Measurements from ENCODE around the gene PVALEF. TPM values are rescaled to one million over a fixed set of nuclear protein-coding genes. Genes with fewer than 3 reads are reported as not detected.

Gene PVALEF
- total RNA-seq, 4 donors from 2014 or later = not detected

DNA sequence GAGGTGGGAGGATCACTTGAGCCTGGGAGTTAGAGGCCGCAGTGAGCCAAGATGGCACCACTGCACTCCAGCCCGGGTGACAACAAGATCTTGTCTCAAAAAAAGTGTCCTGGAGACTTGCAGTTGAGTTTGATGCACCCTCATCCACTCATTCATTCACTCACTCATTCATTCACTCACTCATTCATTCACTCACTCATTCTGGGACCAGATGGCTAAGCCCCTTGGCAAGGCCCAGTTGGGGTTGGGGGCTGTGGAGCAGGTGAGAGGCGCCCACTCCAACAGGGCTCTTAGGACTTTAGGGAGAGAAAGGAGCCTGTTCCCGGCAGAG, 1.9 kb downstream of the PVALEF start:
- no peak for TF ChIP-seq EP300 (IDR thresholded peaks at IDR 0.05)
- TF ChIP-seq POLR2AphosphoS5 (IDR thresholded peaks at IDR 0.05) = no peak
- TF ChIP-seq, protein P1, sequence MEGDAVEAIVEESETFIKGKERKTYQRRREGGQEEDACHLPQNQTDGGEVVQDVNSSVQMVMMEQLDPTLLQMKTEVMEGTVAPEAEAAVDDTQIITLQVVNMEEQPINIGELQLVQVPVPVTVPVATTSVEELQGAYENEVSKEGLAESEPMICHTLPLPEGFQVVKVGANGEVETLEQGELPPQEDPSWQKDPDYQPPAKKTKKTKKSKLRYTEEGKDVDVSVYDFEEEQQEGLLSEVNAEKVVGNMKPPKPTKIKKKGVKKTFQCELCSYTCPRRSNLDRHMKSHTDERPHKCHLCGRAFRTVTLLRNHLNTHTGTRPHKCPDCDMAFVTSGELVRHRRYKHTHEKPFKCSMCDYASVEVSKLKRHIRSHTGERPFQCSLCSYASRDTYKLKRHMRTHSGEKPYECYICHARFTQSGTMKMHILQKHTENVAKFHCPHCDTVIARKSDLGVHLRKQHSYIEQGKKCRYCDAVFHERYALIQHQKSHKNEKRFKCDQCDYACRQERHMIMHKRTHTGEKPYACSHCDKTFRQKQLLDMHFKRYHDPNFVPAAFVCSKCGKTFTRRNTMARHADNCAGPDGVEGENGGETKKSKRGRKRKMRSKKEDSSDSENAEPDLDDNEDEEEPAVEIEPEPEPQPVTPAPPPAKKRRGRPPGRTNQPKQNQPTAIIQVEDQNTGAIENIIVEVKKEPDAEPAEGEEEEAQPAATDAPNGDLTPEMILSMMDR (IDR thresholded peaks at IDR 0.05) = no peak
- TF ChIP-seq POLR2A (IDR thresholded peaks at IDR 0.05; ENCODE audit: low read depth) = no peak
- no peaks in the 10 kb centered on the region for H3K36me3 ChIP-seq
- 100% methylated on average over 3 of the region's 4 CpGs for WGBS
- intact Hi-C loops (cut with DNase I) = no loop called here
- H3K27ac ChIP-seq (replicated peaks in 1 of 4) = no peak overlapping the region
- H3K4me1 ChIP-seq = peaks cover 10 to 24% (median 23%) of the 10 kb centered on the region in 4 donors
- H3K27me3 ChIP-seq = peaks cover 0 to 14% (median 2%) of the 10 kb centered on the region in 4 donors
- no peaks in the 10 kb centered on the region for H3K9me3 ChIP-seq
- no peak overlapping the region for H3K4me3 ChIP-seq
- DNase-seq (ENCODE audit: extremely low spot score) = no peak

DNA sequence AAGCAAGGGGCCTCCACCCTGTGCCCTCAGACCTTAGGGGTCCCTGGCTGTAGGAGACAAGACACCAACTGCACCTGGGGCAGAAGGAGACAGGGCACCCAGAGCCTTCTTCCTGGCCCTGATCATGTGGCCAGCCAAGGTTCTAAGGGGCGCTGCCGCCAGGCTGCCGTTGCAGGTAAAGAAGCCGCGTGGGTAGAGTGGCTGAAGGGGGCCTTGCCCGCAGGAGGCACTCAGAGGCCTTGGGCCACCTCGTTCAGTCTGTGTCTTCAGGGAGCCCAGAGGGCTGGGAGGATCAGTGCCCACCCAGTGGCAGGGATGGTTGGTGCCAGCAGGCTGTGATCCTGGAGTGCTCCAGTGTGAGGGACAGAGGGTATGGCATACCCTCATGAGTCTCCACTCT, 2.3 kb downstream of the PVALEF start:
- no peak for DNase-seq (ENCODE audit: extremely low spot score)
- intact Hi-C loops (cut with DNase I) = no loop called here
- H3K36me3 ChIP-seq = no peaks in the 10 kb centered on the region
- H3K9me3 ChIP-seq = no peaks in the 10 kb centered on the region
- peaks cover 10 to 24% (median 23%) of the 10 kb centered on the region in 4 donors for H3K4me1 ChIP-seq
- peaks cover 0 to 14% (median 2%) of the 10 kb centered on the region in 4 donors for H3K27me3 ChIP-seq
- H3K4me3 ChIP-seq = no peak overlapping the region
- no CpG with 5 or more reads among the region's 7 CpGs for WGBS
- H3K27ac ChIP-seq (replicated peaks in 1 of 4) = no peak overlapping the region
- TF ChIP-seq EP300 (IDR thresholded peaks at IDR 0.05) (no peak), POLR2AphosphoS5 (IDR thresholded peaks at IDR 0.05) (no peak), POLR2A (IDR thresholded peaks at IDR 0.05; ENCODE audit: low read depth) (no peak)
- TF ChIP-seq, protein P1 (IDR thresholded peaks at IDR 0.05) = no peak

GRCh38 chr17:81169870-81170309, 4.6 kb downstream of the PVALEF start:
- no peak for DNase-seq (ENCODE audit: extremely low spot score)
- Histone ChIP-seq H3K4me1 (peaks cover 8 to 17% (median 16%) of the 10 kb centered on the region in 4 donors), H3K36me3 (no peaks in the 10 kb centered on the region), H3K27me3 (peaks cover 0 to 14% (median 2%) of the 10 kb centered on the region in 4 donors), H3K9me3 (no peaks in the 10 kb centered on the region), H3K4me3 (no peak overlapping the region), H3K27ac (replicated peaks in 1 of 4) (no peak overlapping the region)
- TF ChIP-seq POLR2AphosphoS5 (IDR thresholded peaks at IDR 0.05) (no peak), POLR2A (IDR thresholded peaks at IDR 0.05; ENCODE audit: low read depth) (no peak), EP300 (IDR thresholded peaks at IDR 0.05) (no peak)
- TF ChIP-seq, protein P1 (IDR thresholded peaks at IDR 0.05) = no peak
- intact Hi-C loops (cut with DNase I) = no loop called here
- 92% methylated on average over 3 of the region's 3 CpGs for WGBS

- Histone ChIP-seq H3K4me1 (peaks cover 0 to 8% (median 7%) of the 10 kb centered on the region in 4 donors), H3K36me3 (no peaks in the 10 kb centered on the region), H3K4me3 (no peak overlapping the region), H3K9me3 (peaks cover 0 to 4% (median 0%) of the 10 kb centered on the region in 4 donors), H3K27ac (replicated peaks in 1 of 4) (no peak overlapping the region), H3K27me3 (peaks cover 0 to 10% (median 0%) of the 10 kb centered on the region in 4 donors)
- no peak for DNase-seq (ENCODE audit: extremely low spot score)
- intact Hi-C loops (cut with DNase I) = no loop called here
- WGBS = 78% methylated on average over 12 of the region's 15 CpGs
- no peak for TF ChIP-seq POLR2AphosphoS5 (IDR thresholded peaks at IDR 0.05)
- no peak for TF ChIP-seq POLR2A (IDR thresholded peaks at IDR 0.05; ENCODE audit: low read depth)
- TF ChIP-seq, protein P1 (IDR thresholded peaks at IDR 0.05) = no peak
- no peak for TF ChIP-seq EP300 (IDR thresholded peaks at IDR 0.05)
Observed at GRCh38 chr17:81170727-81171494, 5.6 kb downstream of the PVALEF start.

Data from esophagus muscularis mucosa (tissue), 4 donors.